ENCODE results near the gene ACOX1.

GRCh38 chr17:75900691-75901533, 78.1 kb downstream of the ACOX1 start:
- TF ChIP-seq CTCF (optimal IDR thresholded peaks at IDR 0.05 in 1 of 3, IDR thresholded peaks at IDR 0.05 in 1 of 3, conservative IDR thresholded peaks at IDR 0.05 in 1 of 3; ENCODE audit: extremely low read depth in 1 of 3, insufficient read depth in 2 of 3, low read length in 3 of 3) (no peak), EZH2 (IDR thresholded peaks at IDR 0.05; ENCODE audit: low read length) (no peak)
